Keratinocyte (primary cell): ENCODE data around the gene OPRL1.

Experiments
- EZH2 ChIP-seq: IDR thresholded peaks from one replicate; pipeline ENCODE4 v1.6.1; 2012; ENCODE audit warnings: inconsistent platforms, mild to moderate bottlenecking, low read length, moderate library complexity
- TF ChIP-seq, protein P1 (sequence below), 3 experiments: IDR thresholded peaks in 1 of 3; conservative IDR thresholded peaks in 1 of 3; optimal IDR thresholded peaks in 1 of 3; 2 replicates in 2 of 3; 3 replicates in 1 of 3; pipeline versions ENCODE3 to v1.5.1; 2011; ENCODE audit warnings: low read length in 3 of 3, mild to moderate bottlenecking in 3 of 3, moderate library complexity in 2 of 3, control low read depth in 1 of 3, inconsistent platforms in 1 of 3; ENCODE audit not compliant: insufficient read depth in 2 of 3; ENCODE audit errors: extremely low read depth in 1 of 3

DNA sequence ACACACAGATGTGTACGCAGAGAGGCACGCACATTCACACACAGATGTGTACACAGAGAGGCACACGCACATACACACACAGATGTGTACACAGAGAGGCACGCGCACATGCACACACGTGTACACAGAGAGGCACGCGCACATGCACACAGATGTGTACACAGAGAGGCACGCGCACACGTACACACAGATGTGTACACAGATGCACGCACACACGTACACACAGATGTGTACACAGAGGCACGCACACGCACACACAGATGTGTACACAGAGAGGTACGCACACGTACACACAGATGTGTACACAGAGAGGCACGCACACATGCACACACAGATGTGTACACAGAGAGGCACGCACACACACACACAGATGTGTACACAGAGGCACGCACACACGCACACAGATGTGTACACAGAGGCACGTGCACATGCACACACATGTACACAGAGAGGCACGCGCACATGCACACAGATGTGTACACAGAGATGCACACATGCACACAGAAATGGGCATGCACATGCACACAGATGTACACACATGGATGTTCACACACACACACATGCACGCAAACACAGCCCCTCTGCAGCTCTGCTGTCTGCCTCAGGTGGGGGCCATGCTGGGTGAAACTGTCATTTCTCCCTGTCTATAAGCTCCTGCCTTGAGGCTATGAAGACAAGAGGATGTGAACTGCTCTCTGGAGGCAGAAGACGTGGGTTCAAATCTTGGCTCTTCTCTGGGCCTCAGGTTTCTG lies 70.1 kb downstream of the OPRL1 start:
- TF ChIP-seq, protein P1, sequence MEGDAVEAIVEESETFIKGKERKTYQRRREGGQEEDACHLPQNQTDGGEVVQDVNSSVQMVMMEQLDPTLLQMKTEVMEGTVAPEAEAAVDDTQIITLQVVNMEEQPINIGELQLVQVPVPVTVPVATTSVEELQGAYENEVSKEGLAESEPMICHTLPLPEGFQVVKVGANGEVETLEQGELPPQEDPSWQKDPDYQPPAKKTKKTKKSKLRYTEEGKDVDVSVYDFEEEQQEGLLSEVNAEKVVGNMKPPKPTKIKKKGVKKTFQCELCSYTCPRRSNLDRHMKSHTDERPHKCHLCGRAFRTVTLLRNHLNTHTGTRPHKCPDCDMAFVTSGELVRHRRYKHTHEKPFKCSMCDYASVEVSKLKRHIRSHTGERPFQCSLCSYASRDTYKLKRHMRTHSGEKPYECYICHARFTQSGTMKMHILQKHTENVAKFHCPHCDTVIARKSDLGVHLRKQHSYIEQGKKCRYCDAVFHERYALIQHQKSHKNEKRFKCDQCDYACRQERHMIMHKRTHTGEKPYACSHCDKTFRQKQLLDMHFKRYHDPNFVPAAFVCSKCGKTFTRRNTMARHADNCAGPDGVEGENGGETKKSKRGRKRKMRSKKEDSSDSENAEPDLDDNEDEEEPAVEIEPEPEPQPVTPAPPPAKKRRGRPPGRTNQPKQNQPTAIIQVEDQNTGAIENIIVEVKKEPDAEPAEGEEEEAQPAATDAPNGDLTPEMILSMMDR (optimal IDR thresholded peaks at IDR 0.05 in 1 of 3, IDR thresholded peaks at IDR 0.05 in 1 of 3, conservative IDR thresholded peaks at IDR 0.05 in 1 of 3; ENCODE audit: extremely low read depth in 1 of 3, insufficient read depth in 2 of 3, low read length in 3 of 3): no peak
- no peak for TF ChIP-seq EZH2
